ENCODE measurements around the gene PPP1R13B.

DNA sequence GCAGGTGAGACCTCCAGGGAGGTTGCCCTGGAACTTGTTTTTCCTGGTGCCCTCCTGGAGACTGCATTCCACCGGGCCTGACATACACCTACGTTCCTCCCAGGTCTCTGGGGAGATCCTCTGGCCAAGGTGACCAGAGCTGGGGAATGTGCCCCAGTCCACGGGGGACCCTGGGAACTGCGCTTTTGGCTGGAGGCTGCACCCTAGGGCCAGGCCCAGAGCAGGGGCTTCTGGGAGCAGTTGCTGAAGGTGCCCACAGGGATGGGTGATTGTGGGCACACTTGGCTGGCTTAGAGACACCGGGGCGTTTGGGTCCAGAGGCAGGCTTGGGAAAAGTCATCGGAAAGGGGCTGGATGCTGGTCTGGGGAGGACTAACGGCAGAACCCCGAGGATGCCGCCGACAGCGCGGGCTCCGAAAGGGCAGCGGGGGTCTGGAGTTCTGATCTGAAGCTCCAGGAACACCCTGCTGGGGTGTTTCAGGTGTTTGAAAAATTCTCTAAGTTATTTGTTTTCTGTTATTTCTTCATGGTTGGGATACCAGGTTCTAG lies 44.4 kb upstream of the PPP1R13B start:
- TF ChIP-seq, protein P1, sequence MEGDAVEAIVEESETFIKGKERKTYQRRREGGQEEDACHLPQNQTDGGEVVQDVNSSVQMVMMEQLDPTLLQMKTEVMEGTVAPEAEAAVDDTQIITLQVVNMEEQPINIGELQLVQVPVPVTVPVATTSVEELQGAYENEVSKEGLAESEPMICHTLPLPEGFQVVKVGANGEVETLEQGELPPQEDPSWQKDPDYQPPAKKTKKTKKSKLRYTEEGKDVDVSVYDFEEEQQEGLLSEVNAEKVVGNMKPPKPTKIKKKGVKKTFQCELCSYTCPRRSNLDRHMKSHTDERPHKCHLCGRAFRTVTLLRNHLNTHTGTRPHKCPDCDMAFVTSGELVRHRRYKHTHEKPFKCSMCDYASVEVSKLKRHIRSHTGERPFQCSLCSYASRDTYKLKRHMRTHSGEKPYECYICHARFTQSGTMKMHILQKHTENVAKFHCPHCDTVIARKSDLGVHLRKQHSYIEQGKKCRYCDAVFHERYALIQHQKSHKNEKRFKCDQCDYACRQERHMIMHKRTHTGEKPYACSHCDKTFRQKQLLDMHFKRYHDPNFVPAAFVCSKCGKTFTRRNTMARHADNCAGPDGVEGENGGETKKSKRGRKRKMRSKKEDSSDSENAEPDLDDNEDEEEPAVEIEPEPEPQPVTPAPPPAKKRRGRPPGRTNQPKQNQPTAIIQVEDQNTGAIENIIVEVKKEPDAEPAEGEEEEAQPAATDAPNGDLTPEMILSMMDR (IDR thresholded peaks at IDR 0.05): no peak
- TF ChIP-seq EZH2phosphoT487 (IDR thresholded peaks at IDR 0.05) (no peak), EZH2 (IDR thresholded peaks at IDR 0.05) (no peak)
